Dedifferentiated amniotic fluid mesenchymal stem cell (primary cell): Measurements from ENCODE around the gene RANBP2.

Experiments used
- DNase-seq: peaks from one replicate; pipeline ENCODE4 v3.0.0-alpha.2; 2016; ENCODE audit errors: extremely low spot score

The RANBP2 gene

DNA sequence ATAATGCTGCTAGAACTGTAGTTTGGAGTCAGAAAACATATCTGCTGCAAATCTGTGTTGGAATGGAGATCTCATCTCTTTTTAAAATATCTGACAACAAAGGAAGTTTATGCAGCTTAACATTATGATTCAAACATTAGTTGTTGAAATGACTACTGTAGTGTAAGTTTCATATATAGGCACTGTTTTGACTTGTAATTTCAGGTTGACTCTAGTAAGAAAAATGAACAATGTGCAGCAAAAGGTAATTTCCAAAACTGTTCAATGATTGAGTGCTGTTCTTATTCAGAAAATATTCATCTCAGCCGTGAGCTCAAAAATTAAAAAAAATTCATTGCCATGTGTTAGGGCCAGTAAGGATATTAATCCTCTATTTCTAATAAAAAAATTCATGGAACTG lies 115.8 kb downstream of the RANBP2 start:
- no peak for DNase-seq
